ENCODE results near the gene GDPD5. TPM values are rescaled to one million over a fixed set of nuclear protein-coding genes. Genes with fewer than 3 reads are reported as not detected.

The GDPD5 gene
- total and polyA plus RNA-seq, 10 of the 15 experiments (the other 5 are each of a cell fraction or from before 2014, with no cell fraction given) = 0.10 to 30.0 (median 6.7) TPM

DNA sequence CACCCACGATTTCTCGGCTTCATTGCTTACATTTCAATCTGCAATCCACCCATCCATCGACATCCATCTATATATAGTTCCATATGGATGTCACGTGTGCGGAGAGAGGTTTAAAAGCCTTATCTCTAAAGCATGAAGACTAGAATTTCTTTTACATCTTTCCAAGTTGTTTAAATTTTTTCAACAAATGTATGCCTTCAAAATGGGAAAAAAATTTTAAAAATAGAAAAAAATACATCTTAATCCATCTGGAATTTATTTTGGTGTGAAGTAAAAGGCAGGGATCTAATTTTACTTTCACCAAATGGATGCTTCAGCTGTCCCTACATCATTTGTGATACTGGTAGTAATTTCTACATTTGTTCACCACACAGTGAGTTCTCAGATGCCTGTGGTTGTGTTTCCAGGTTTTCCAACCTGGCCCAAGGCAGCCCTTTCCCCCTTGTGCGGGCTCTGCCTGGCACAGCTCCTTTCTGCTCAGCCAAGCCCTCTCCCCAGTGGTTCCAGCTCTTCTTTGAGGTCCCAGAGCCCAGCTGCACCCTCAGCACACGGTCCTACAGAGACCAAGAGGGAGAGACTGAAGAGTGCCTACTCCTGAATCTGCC, 55.2 kb downstream of the GDPD5 start:
- ChIA-PET CTCF (interaction anchor here (1.2 to 1.3 kb wide), 2 partner anchors 19 to 50 kb away, joined by 3 to 4 read pairs; no protein-coding TSS in a partner anchor), RAD21 (ENCODE audit: unreplicated experiment) (no interaction called here), SMC1A (ENCODE audit: uncharacterized antibody, unreplicated experiment) (interaction anchor here (3.2 kb wide), 1 partner anchor 48 kb away, joined by 8 read pairs; no protein-coding TSS in a partner anchor), POLR2A (no interaction called here)
- in situ Hi-C loops (cut with MboI) = no loop called here
- Histone ChIP-seq H3K4me2 (ENCODE audit: control insufficient read depth, insufficient read depth) (no peak overlapping the region), H3K9me3 (replicated peaks; ENCODE audit: control insufficient read depth, insufficient read depth, low read length) (no peaks in the 10 kb centered on the region), H4K20me1 (ENCODE audit: control insufficient read depth, insufficient read depth) (no peaks in the 10 kb centered on the region), H3K9ac (ENCODE audit: control insufficient read depth, insufficient read depth, low read length) (no peak overlapping the region), H2AFZ (ENCODE audit: control insufficient read depth, low read depth, low read length) (no peak overlapping the region), H3K27me3 (replicated peaks in 1 of 2; ENCODE audit: control insufficient read depth in 2 of 2, insufficient read depth in 2 of 2, low read length in 1 of 2) (no peaks in the 10 kb centered on the region), H3K36me3 (ENCODE audit: control insufficient read depth in 2 of 2, insufficient read depth in 2 of 2, low read length in 1 of 2) (no peaks in the 10 kb centered on the region; a peak in 1 of 4 replicates), H3K4me1 (ENCODE audit: control insufficient read depth, insufficient read depth, low read length) (peaks cover 6% of the 10 kb centered on the region), H3K79me2 (ENCODE audit: control insufficient read depth, insufficient read depth, low read length) (no peaks in the 10 kb centered on the region), H3K4me3 (no peak overlapping the region), H3K27ac (ENCODE audit: control insufficient read depth, insufficient read depth) (no peak overlapping the region)
- FAIRE-seq (no peak), DNase-seq (ENCODE audit: low read depth, low spot score) (no peak), ATAC-seq (no peak)
- no TSS peak for BruUV-seq (replicated peaks)
- intact Hi-C loops (cut with micrococcal nuclease; ENCODE audit: unreplicated experiment) = no loop called here
- 63% methylated on average over 7 of the region's 7 CpGs for WGBS (ENCODE audit: insufficient coverage, insufficient replicate concordance, low lambda C conversion rate, missing lambda C conversion rate)
- TF ChIP-seq SRF (IDR thresholded peaks at IDR 0.05; ENCODE audit: low read depth in 2 of 2, low read length in 2 of 2) = no peak
- no peak for TF ChIP-seq E4F1 (IDR thresholded peaks at IDR 0.05; ENCODE audit: borderline replicate concordance, partially characterized antibody)
- no peak for TF ChIP-seq SREBF2 (IDR thresholded peaks at IDR 0.05; ENCODE audit: low read length)
- TF ChIP-seq TCF7 (IDR thresholded peaks at IDR 0.05; ENCODE audit: borderline replicate concordance) = no peak
- TF ChIP-seq NFYA (IDR thresholded peaks at IDR 0.05; ENCODE audit: borderline replicate concordance, low read depth, low read length) = no peak
- no peak for TF ChIP-seq ZNF687 (IDR thresholded peaks at IDR 0.05)
- no peak for TF ChIP-seq TARDBP (IDR thresholded peaks at IDR 0.05; ENCODE audit: borderline replicate concordance)
